Glutamatergic neuron (in vitro differentiated cells): ENCODE measurements around the gene XRN2. TPM values are rescaled to one million over a fixed set of nuclear protein-coding genes. Genes with fewer than 3 reads are reported as not detected.

Experiments used
- DNase-seq: peaks from one replicate; pipeline ENCODE4 v3.0.0; 2022
- H3K27ac Mint-ChIP-seq: one replicate; pipeline ENCODE4 v1.8.0; 2020; ENCODE audit warnings: mild to moderate bottlenecking, mixed read lengths, inconsistent platforms; ENCODE audit not compliant: unreplicated experiment
- H3K27me3 Mint-ChIP-seq: one replicate; pipeline ENCODE4 v1.8.0; 2020; ENCODE audit warnings: mild to moderate bottlenecking, moderate library complexity, mixed read lengths, inconsistent platforms; ENCODE audit not compliant: unreplicated experiment
- H3K36me3 Mint-ChIP-seq: one replicate; pipeline ENCODE4 v1.8.0; 2020; ENCODE audit warnings: mild to moderate bottlenecking, mixed read lengths, inconsistent platforms; ENCODE audit not compliant: unreplicated experiment
- H3K4me1 Mint-ChIP-seq: one replicate; pipeline ENCODE4 v1.8.0; 2020; ENCODE audit warnings: mild to moderate bottlenecking, low read depth, mixed read lengths, inconsistent platforms; ENCODE audit not compliant: unreplicated experiment
- H3K4me3 Mint-ChIP-seq: one replicate; pipeline ENCODE4 v1.8.0; 2020; ENCODE audit warnings: mild to moderate bottlenecking, mixed read lengths, inconsistent platforms; ENCODE audit not compliant: unreplicated experiment
- H3K9me3 Mint-ChIP-seq: one replicate; pipeline ENCODE4 v1.8.0; 2020; ENCODE audit warnings: mild to moderate bottlenecking, moderate library complexity, mixed read lengths, inconsistent platforms; ENCODE audit not compliant: unreplicated experiment
- CTCF ChIP-seq: fragments of 200-600 bp; sonication (generic); IDR thresholded peaks from one replicate; pipeline ENCODE4 v1.5.0; 2021; ENCODE audit not compliant: partially characterized antibody, unreplicated experiment
- total RNA-seq: library from RNA; stranded (reverse); fragmentation: NEBNext Ultra II Directional; extraction: Animal tissue kit (Norgen Biotek cat#: 25700); gene quantifications from one replicate; pipeline ENCODE4 v1.2.1, GENCODE V29; 2021; ENCODE audit not compliant: unreplicated experiment

XRN2 gene
- total RNA-seq, 1 donor from 2014 or later = 86.2 TPM

- H3K4me1 Mint-ChIP-seq = no peaks in the 10 kb centered on the region
- H3K27me3 Mint-ChIP-seq = peaks cover 6% of the 10 kb centered on the region
- H3K27ac Mint-ChIP-seq = no peak overlapping the region
- no peak overlapping the region for H3K4me3 Mint-ChIP-seq
- H3K9me3 Mint-ChIP-seq = no peaks in the 10 kb centered on the region
- no peak for TF ChIP-seq CTCF
- no peaks in the 10 kb centered on the region for H3K36me3 Mint-ChIP-seq
- DNase-seq = no peak
Observed at GRCh38 chr20:21286775-21287174, 16.4 kb upstream of the XRN2 start.

GRCh38 chr20:21288587-21289370 is 14.4 kb upstream of the XRN2 start:
- Mint-ChIP-seq H3K9me3 (peaks cover 4% of the 10 kb centered on the region), H3K27me3 (peaks cover 9% of the 10 kb centered on the region), H3K4me1 (no peaks in the 10 kb centered on the region), H3K4me3 (no peak overlapping the region), H3K36me3 (no peaks in the 10 kb centered on the region), H3K27ac (no peak overlapping the region)
- TF ChIP-seq CTCF = no peak
- DNase-seq = no peak

GRCh38 chr20:21289651-21290050 is 13.5 kb upstream of the XRN2 start:
- Mint-ChIP-seq H3K9me3 (peaks cover 4% of the 10 kb centered on the region), H3K36me3 (no peaks in the 10 kb centered on the region), H3K4me1 (no peaks in the 10 kb centered on the region), H3K4me3 (no peak overlapping the region), H3K27ac (no peak overlapping the region), H3K27me3 (peaks cover 9% of the 10 kb centered on the region)
- no peak for DNase-seq
- TF ChIP-seq CTCF = no peak

- TF ChIP-seq CTCF = no peak
- H3K4me1 Mint-ChIP-seq = no peaks in the 10 kb centered on the region
- no peak for DNase-seq
- H3K27ac Mint-ChIP-seq = no peak overlapping the region
- peaks cover 9% of the 10 kb centered on the region for H3K27me3 Mint-ChIP-seq
- H3K4me3 Mint-ChIP-seq = no peak overlapping the region
- peaks cover 4% of the 10 kb centered on the region for H3K9me3 Mint-ChIP-seq
- H3K36me3 Mint-ChIP-seq = no peaks in the 10 kb centered on the region
Observed at GRCh38 chr20:21291026-21291425, 12.1 kb upstream of the XRN2 start.

GRCh38 chr20:21294755-21295154 is 8.4 kb upstream of the XRN2 start:
- no peak overlapping the region for H3K4me3 Mint-ChIP-seq
- DNase-seq = no peak
- H3K27me3 Mint-ChIP-seq = peaks cover 7% of the 10 kb centered on the region
- H3K36me3 Mint-ChIP-seq = no peaks in the 10 kb centered on the region
- no peaks in the 10 kb centered on the region for H3K4me1 Mint-ChIP-seq
- TF ChIP-seq CTCF = no peak
- no peak overlapping the region for H3K27ac Mint-ChIP-seq
- H3K9me3 Mint-ChIP-seq = peaks cover 4% of the 10 kb centered on the region
